GM20000 (cell line): ENCODE results near the gene TMEM45A.
"Not testable (repeated sequence)": the region's sequence is repeated elsewhere in the genome, so short reads cannot be mapped to it uniquely, and the experiment has no call there.

Source experiments
- DNase-seq: peaks from one replicate; pipeline ENCODE4 v3.0.0; 2012; ENCODE audit warnings: low spot score
- CTCF ChIP-seq: IDR thresholded peaks from 2 replicates; pipeline ENCODE4 v1.5.1; 2012; ENCODE audit warnings: mild to moderate bottlenecking, control low read depth; ENCODE audit errors: extremely low read depth, missing control alignments

The TMEM45A gene

GRCh38 chr3:100486808-100487207, 5.6 kb upstream of the TMEM45A start:
- TF ChIP-seq CTCF, result no peak
- no peak for DNase-seq

DNA sequence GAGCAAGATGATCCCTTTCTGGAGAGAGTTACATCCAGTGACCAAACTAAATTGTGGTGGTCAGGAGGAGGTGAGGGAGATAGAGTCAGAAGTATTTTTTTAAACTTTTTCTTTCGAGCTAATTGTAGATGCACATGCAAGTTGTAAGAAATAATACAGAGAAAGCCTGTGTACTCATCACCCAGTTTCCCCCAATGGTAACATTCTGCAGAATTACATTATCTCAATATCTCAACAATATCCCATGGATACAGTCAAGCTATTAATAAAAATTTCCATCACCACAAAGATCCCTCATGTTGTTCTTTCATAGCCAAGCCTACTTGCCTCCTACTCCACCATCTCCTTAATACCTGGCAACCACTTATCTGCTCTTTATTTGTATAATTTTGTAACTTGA, 3.3 kb upstream of the TMEM45A start:
- DNase-seq, result no peak
- TF ChIP-seq CTCF, result no peak

- no peak for DNase-seq
- TF ChIP-seq CTCF, result no peak
Observed at GRCh38 chr3:100496711-100497261, 4.4 kb downstream of the TMEM45A start.

DNA sequence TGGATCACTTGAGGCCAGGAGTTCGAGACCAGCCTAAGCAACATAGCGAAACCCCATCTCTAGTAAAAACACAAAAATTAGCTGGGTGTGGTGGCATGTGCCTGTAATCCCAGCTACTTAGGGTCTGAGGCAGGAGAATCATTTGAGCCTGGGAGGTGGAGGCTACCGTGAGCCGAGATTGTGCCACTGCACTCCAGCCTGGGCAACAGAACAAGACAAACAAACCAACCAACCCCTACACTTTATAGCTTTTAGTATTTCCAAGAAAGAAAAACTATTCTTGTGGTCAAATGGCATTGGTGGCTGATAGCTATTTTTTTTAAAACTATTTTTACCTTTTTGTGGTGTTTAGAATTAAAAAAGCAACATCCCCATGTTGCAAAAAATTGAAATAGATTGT, 7.2 kb downstream of the TMEM45A start:
- TF ChIP-seq CTCF, result no peak
- no peak for DNase-seq

GRCh38 chr3:100500320-100500880, 8.0 kb downstream of the TMEM45A start:
- no peak for TF ChIP-seq CTCF
- DNase-seq, result no peak

DNA sequence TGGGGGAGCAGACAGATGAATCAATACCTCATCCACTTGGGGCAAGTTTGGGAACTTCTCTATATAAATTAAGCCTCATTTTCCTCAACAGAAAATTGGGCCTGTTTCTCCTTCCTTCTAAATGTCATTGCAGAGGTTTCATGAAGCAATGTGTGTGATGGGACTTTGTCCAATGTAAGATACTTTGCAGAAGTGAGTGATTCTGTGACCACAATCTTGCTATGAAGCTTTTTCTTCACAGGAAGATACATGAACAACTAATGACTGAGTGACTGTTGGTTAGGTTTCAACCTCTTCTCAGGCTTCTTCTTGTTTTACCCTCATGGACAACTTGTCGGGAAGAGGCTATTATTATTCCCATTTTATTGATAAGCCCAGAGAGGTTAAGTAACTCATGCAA, 11.0 kb downstream of the TMEM45A start:
- no peak for DNase-seq
- TF ChIP-seq CTCF, result no peak

DNA sequence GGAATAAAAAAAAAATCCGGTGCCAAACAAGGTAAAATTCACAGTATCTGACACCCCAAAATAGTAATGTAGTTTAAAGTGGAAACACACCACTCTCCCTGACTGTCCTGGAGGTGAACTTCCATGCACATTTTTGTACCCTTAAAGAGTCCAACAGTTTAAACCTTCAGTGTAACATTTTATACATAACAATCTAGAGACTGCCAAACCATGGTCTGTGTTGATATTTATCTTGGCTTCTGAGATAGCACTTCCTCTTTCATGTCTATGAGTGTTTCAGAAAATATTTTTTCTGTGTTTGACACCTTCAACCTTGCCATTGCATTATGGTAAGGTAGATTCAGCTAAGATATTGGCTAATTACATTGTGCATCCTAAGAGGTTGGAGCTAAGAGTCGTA, 13.9 kb downstream of the TMEM45A start:
- no peak for TF ChIP-seq CTCF
- no peak for DNase-seq

GRCh38 chr3:100509818-100510217, 17.4 kb downstream of the TMEM45A start:
- DNase-seq, result not testable (repeated sequence)
